H9 (cell line): ENCODE results near the gene TMEM250. TPM values are rescaled to one million over a fixed set of nuclear protein-coding genes. Genes with fewer than 3 reads are reported as not detected.

Experiments
- DNase-seq: peaks from one replicate; pipeline ENCODE4 v3.0.0-alpha.2; 2017
- H2AFZ ChIP-seq: one replicate; pipeline ENCODE4 v1.6.1; 2013; ENCODE audit warnings: mild to moderate bottlenecking, low read length, control low read depth, moderate library complexity
- H2AK5ac ChIP-seq: 2 replicates; pipeline ENCODE4 v1.6.1; 2013; ENCODE audit warnings: low read length, control low read depth, mixed read lengths; ENCODE audit not compliant: insufficient read length
- H2BK120ac ChIP-seq: one replicate; pipeline ENCODE4 v1.6.1; 2013; ENCODE audit warnings: low read depth, mild to moderate bottlenecking, low read length, control low read depth, inconsistent platforms; ENCODE audit not compliant: poor library complexity, severe bottlenecking
- H2BK12ac ChIP-seq: 2 replicates; pipeline ENCODE4 v1.6.1; 2013; ENCODE audit warnings: low read length, control low read depth, mixed read lengths, low read depth; ENCODE audit not compliant: insufficient read length
- H2BK15ac ChIP-seq: 2 replicates; pipeline ENCODE4 v1.6.1; 2013; ENCODE audit warnings: low read depth, low read length, control low read depth
- H2BK20ac ChIP-seq: one replicate; pipeline ENCODE4 v1.6.1; 2013; ENCODE audit warnings: low read depth, mild to moderate bottlenecking, low read length, control low read depth, inconsistent platforms; ENCODE audit not compliant: poor library complexity, severe bottlenecking
- H2BK5ac ChIP-seq: 2 replicates; pipeline ENCODE4 v1.6.1; 2013; ENCODE audit warnings: low read length, control low read depth, mixed read lengths; ENCODE audit not compliant: insufficient read length
- H3K14ac ChIP-seq: 2 replicates; pipeline ENCODE4 v1.6.1; 2013; ENCODE audit warnings: low read length, control low read depth; ENCODE audit not compliant: insufficient read depth
- H3K18ac ChIP-seq: 2 replicates; pipeline ENCODE4 v1.6.1; 2013; ENCODE audit warnings: low read depth, mild to moderate bottlenecking, mixed read lengths, low read length, control low read depth; ENCODE audit not compliant: insufficient read length
- H3K23ac ChIP-seq: 2 replicates; pipeline ENCODE4 v1.6.1; 2013; ENCODE audit warnings: low read length, control low read depth, mixed read lengths, low read depth; ENCODE audit not compliant: insufficient read length
- H3K23me2 ChIP-seq: 2 replicates; pipeline ENCODE4 v1.6.1; 2013; ENCODE audit warnings: low read depth, mild to moderate bottlenecking, mixed read lengths, low read length, control low read depth; ENCODE audit not compliant: insufficient read length, poor library complexity, severe bottlenecking
- H3K27ac ChIP-seq: 2 replicates; pipeline ENCODE4 v1.5.1; 2013; ENCODE audit warnings: low read length, control low read depth, mixed read lengths, low read depth; ENCODE audit not compliant: insufficient read length
- H3K27me3 ChIP-seq: 2 replicates; pipeline ENCODE4 v1.6.1; 2013; ENCODE audit warnings: low read length, control low read depth, inconsistent platforms; ENCODE audit not compliant: insufficient read depth
- H3K4ac ChIP-seq: 2 replicates; pipeline ENCODE4 v1.6.1; 2013; ENCODE audit warnings: low read depth, mild to moderate bottlenecking, control low read depth, inconsistent platforms, low read length, moderate library complexity
- H3K4me1 ChIP-seq: 2 replicates; pipeline ENCODE4 v1.6.1; 2013; ENCODE audit warnings: low read length, control low read depth, inconsistent platforms; ENCODE audit not compliant: insufficient read depth
- H3K4me2 ChIP-seq: 2 replicates; pipeline ENCODE4 v1.6.1; 2013; ENCODE audit warnings: low read length, control low read depth, mixed read lengths; ENCODE audit not compliant: insufficient read length, insufficient read depth
- H3K56ac ChIP-seq: 2 replicates; pipeline ENCODE4 v1.6.1; 2013; ENCODE audit warnings: low read depth, mild to moderate bottlenecking, mixed read lengths, low read length, control low read depth; ENCODE audit not compliant: insufficient read length
- H3K79me1 ChIP-seq: 2 replicates; pipeline ENCODE4 v1.6.1; 2013; ENCODE audit warnings: low read depth, mild to moderate bottlenecking, moderate library complexity, low read length, control low read depth, inconsistent platforms; ENCODE audit not compliant: insufficient read depth, poor library complexity, severe bottlenecking
- H3K79me2 ChIP-seq: 2 replicates; pipeline ENCODE4 v1.6.1; 2013; ENCODE audit warnings: low read length, control low read depth, inconsistent platforms; ENCODE audit not compliant: insufficient read depth
- H3K9ac ChIP-seq: 2 replicates; pipeline ENCODE4 v1.6.1; 2013; ENCODE audit warnings: low read length, control low read depth, mixed read lengths; ENCODE audit not compliant: insufficient read length; ENCODE audit errors: extremely low read depth
- H3K9me3 ChIP-seq: one replicate; pipeline ENCODE4 v1.6.1; 2013; ENCODE audit warnings: low read depth, low read length, inconsistent platforms; ENCODE audit not compliant: control insufficient read depth
- H3T11ph ChIP-seq: one replicate; pipeline ENCODE4 v1.6.1; 2013; ENCODE audit warnings: mild to moderate bottlenecking, low read length, control low read depth, inconsistent platforms
- H4K20me1 ChIP-seq: one replicate; pipeline ENCODE4 v1.6.1; 2013; ENCODE audit not compliant: control insufficient read depth, insufficient read length, insufficient read depth
- H4K5ac ChIP-seq: 2 replicates; pipeline ENCODE4 v1.6.1; 2013; ENCODE audit warnings: low read depth, mild to moderate bottlenecking, mixed read lengths, low read length, control low read depth; ENCODE audit not compliant: insufficient read length
- H4K8ac ChIP-seq: replicated peaks from 2 replicates; pipeline ENCODE4 v1.6.1; 2013; ENCODE audit warnings: low read length, control low read depth, mixed read lengths, low read depth; ENCODE audit not compliant: insufficient read length
- H4K91ac ChIP-seq: 2 replicates; pipeline ENCODE4 v1.6.1; 2013; ENCODE audit warnings: low read depth, mild to moderate bottlenecking, moderate library complexity, mixed read lengths, low read length, control low read depth; ENCODE audit not compliant: insufficient read length
- H3K27ac Mint-ChIP-seq, 3 experiments: 2 replicates in 2 of 3; 3 replicates in 1 of 3; pipeline ENCODE4 v1.8.0; 2020 to 2021; ENCODE audit warnings: mixed read lengths in 3 of 3, mild to moderate bottlenecking in 1 of 3, moderate library complexity in 1 of 3
- H3K27me3 Mint-ChIP-seq: 2 replicates; pipeline ENCODE4 v1.8.0; 2021; ENCODE audit warnings: low read depth, mild to moderate bottlenecking, moderate library complexity, mixed read lengths
- H3K36me3 Mint-ChIP-seq, 3 experiments: 2 replicates in 2 of 3; 3 replicates in 1 of 3; pipeline ENCODE4 v1.8.0; 2020 to 2021; ENCODE audit warnings: low read depth in 3 of 3, mixed read lengths in 3 of 3; ENCODE audit not compliant: insufficient read depth in 1 of 3
- H3K4me1 Mint-ChIP-seq, 2 experiments: 2 replicates each; pipeline ENCODE4 v1.8.0; 2020; ENCODE audit warnings: mixed read lengths in 2 of 2
- H3K4me3 Mint-ChIP-seq, 2 experiments: 2 replicates in 1 of 2; 3 replicates in 1 of 2; pipeline ENCODE4 v1.8.0; 2020 to 2021; ENCODE audit warnings: mild to moderate bottlenecking in 2 of 2, mixed read lengths in 2 of 2, moderate library complexity in 1 of 2
- H3K9me3 Mint-ChIP-seq, 2 experiments: 2 replicates in 1 of 2; 3 replicates in 1 of 2; pipeline ENCODE4 v1.8.0; 2020; ENCODE audit warnings: mild to moderate bottlenecking in 2 of 2, mixed read lengths in 2 of 2, moderate library complexity in 1 of 2
- WGBS: extraction: QIAGEN DNeasy Blood & Tissue Kit; methylation state at CpG from one replicate; pipeline ENCODE4 v1.1.7; 2013; ENCODE audit warnings: missing lambda C conversion rate, low lambda C conversion rate, mixed read lengths; ENCODE audit not compliant: insufficient read length; ENCODE audit errors: extremely low coverage; 5-methylcytosine and 5-hydroxymethylcytosine counted together
- total RNA-seq: library from RNA; stranded (reverse); gene quantifications from 2 replicates; pipeline ENCODE4 v1.2.1, GENCODE V29; 2021
- TF ChIP-seq, protein P1 (sequence below): fragments of 200-600 bp; sonication (generic); conservative IDR thresholded peaks from 3 replicates; pipeline ENCODE4 v1.8.0; 2021; ENCODE audit warnings: antibody characterized with exemption, mild to moderate bottlenecking

Gene TMEM250
- total RNA-seq, 1 experiment from 2014 or later = 48.1 TPM

DNA sequence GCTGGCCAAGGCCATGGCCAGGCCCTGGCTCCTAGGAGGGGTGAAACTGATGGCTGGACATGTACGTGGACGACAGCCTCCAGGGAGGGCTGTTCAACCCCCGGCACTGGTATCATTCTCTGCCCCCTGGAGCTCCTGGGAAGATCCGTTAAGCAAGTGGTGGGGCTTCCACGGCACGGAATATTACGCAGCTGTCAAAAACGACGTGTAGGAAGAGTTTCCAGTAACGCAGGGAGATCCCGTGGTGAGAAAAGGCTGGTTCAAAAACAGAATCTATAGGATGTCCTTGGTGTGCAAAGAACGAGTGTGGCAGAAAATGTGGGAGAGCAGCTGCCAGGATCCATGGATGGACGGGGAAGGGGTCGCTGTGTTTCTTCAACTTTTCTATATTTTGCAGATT is 36.3 kb upstream of the TMEM250 start:
- Histone ChIP-seq H4K20me1 (no peaks in the 10 kb centered on the region), H3K4me1 (no peaks in the 10 kb centered on the region), H3T11ph (no peak overlapping the region), H4K8ac (no peak overlapping the region), H3K27me3 (no peaks in the 10 kb centered on the region), H3K56ac (no peak overlapping the region), H4K91ac (no peak overlapping the region), H3K79me2 (no peaks in the 10 kb centered on the region), H4K5ac (no peak overlapping the region), H2AK5ac (no peak overlapping the region), H3K9me3 (no peaks in the 10 kb centered on the region), H3K18ac (no peak overlapping the region), H2AFZ (no peak overlapping the region), H3K4ac (no peak overlapping the region), H3K79me1 (no peaks in the 10 kb centered on the region), H2BK120ac (no peak overlapping the region), H2BK12ac (no peak overlapping the region), H3K4me2 (no peak overlapping the region), H3K27ac (no peak overlapping the region), H3K23ac (no peak overlapping the region), H3K23me2 (no peaks in the 10 kb centered on the region), H2BK20ac (no peak overlapping the region), H3K14ac (no peak overlapping the region), H3K9ac (no peak overlapping the region), H2BK5ac (no peak overlapping the region), H2BK15ac (no peak overlapping the region)
- Mint-ChIP-seq H3K27ac (no peak overlapping the region; a peak in 1 of 7 replicates), H3K27me3 (peaks cover 11% of the 10 kb centered on the region), H3K4me3 (no peak overlapping the region; a peak in 1 of 5 replicates), H3K36me3 (no peaks in the 10 kb centered on the region; a peak in 1 of 7 replicates), H3K4me1 (peaks cover 5 to 7% of the 10 kb centered on the region in 2 experiments), H3K9me3 (peaks cover 0 to 3% of the 10 kb centered on the region in 2 experiments; a peak in 2 of 5 replicates)
- no peak for DNase-seq
- TF ChIP-seq, protein P1, sequence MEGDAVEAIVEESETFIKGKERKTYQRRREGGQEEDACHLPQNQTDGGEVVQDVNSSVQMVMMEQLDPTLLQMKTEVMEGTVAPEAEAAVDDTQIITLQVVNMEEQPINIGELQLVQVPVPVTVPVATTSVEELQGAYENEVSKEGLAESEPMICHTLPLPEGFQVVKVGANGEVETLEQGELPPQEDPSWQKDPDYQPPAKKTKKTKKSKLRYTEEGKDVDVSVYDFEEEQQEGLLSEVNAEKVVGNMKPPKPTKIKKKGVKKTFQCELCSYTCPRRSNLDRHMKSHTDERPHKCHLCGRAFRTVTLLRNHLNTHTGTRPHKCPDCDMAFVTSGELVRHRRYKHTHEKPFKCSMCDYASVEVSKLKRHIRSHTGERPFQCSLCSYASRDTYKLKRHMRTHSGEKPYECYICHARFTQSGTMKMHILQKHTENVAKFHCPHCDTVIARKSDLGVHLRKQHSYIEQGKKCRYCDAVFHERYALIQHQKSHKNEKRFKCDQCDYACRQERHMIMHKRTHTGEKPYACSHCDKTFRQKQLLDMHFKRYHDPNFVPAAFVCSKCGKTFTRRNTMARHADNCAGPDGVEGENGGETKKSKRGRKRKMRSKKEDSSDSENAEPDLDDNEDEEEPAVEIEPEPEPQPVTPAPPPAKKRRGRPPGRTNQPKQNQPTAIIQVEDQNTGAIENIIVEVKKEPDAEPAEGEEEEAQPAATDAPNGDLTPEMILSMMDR = no peak
- WGBS = no CpG with 5 or more reads among the region's 14 CpGs
